HCT116 (cell line): Measurements from ENCODE around the gene FKBP1A. TPM values are rescaled to one million over a fixed set of nuclear protein-coding genes. Genes with fewer than 3 reads are reported as not detected.

Experiments
- ATAC-seq: fragments of 200-7000 bp; cut with Tn5 transposase; 2 replicates; pipeline ENCODE4 v1.9.1; 2020; ENCODE audit warnings: mild to moderate bottlenecking, moderate library complexity
- BruUV-seq: library from RNA; stranded (reverse); fragments of 400-500 nt; replicated peaks from 2 replicates; lab custom pipeline; 2021; lab: Mats Ljungman, UMichigan
- CTCF ChIA-PET: fragments of 300-600 bp; sonication (Branson Sonifier 250); formaldehyde crosslinking; loops from one replicate; lab custom pipeline; 2021; ENCODE audit warnings: antibody characterized with exemption; lab: Charles Lee
- POLR2A ChIA-PET: fragments of 300-600, 350-600 bp; sonication (Branson Sonifier 250); formaldehyde crosslinking; loops from one replicate; lab custom pipeline; 2021; ENCODE audit warnings: antibody characterized with exemption; lab: Charles Lee
- RAD21 ChIA-PET, 2 experiments: fragments of 300-600 bp; sonication (Branson Sonifier 250); formaldehyde crosslinking; loops; one replicate each; lab custom pipeline; 2023; ENCODE audit warnings: low total read pairs in 2 of 2; ENCODE audit not compliant: uncharacterized antibody in 2 of 2, unreplicated experiment in 2 of 2, low non-redundant PET in 1 of 2; lab: Charles Lee
- DNase-seq: peaks from one replicate; pipeline ENCODE4 v3.0.0-alpha.2; 2010; ENCODE audit warnings: low read depth, low spot score
- H2AFZ ChIP-seq: fragments of 200-600 bp; shearing (Covaris generic), sonication (generic); 2 replicates; pipeline ENCODE4 v1.6.1; 2017; ENCODE audit warnings: low read depth, mixed run types, mixed read lengths, antibody characterized with exemption, low read length; ENCODE audit not compliant: poor library complexity, severe bottlenecking
- H3K27ac ChIP-seq: 2 replicates; pipeline ENCODE4 v1.5.1; 2012; ENCODE audit warnings: low read depth, low read length
- H3K27me3 ChIP-seq: fragments of 200-600 bp; sonication (generic); 2 replicates; pipeline ENCODE4 v1.6.1; 2016; ENCODE audit warnings: mixed run types, low read length, mixed read lengths; ENCODE audit not compliant: insufficient read depth
- H3K36me3 ChIP-seq, 2 experiments: fragments of 200-500 bp in 1 of 2; fragments of 200-600 bp in 1 of 2; sonication (Bioruptor generic) in 1 of 2; sonication (generic) in 1 of 2; 2 replicates each; pipeline versions ENCODE4 v1.5.1 to v1.6.1; 2014 to 2016; ENCODE audit warnings: low read length in 2 of 2, inconsistent platforms in 1 of 2, mixed read lengths in 1 of 2, mixed run types in 1 of 2; ENCODE audit not compliant: insufficient read depth in 2 of 2, control insufficient read depth in 1 of 2
- H3K4me1 ChIP-seq, 2 experiments: fragments of 200-600 bp in 1 of 2; sonication (generic) in 1 of 2; 2 replicates each; pipeline versions ENCODE4 v1.5.1 to v1.6.1; 2012 to 2017; ENCODE audit warnings: low read length in 2 of 2, inconsistent platforms in 1 of 2, mild to moderate bottlenecking in 1 of 2, mixed read lengths in 1 of 2, mixed run types in 1 of 2, moderate library complexity in 1 of 2; ENCODE audit not compliant: insufficient read depth in 2 of 2, control insufficient read depth in 1 of 2
- H3K4me2 ChIP-seq: fragments of 200-600 bp; sonication (generic); 2 replicates; pipeline ENCODE4 v1.6.1; 2017; ENCODE audit warnings: mixed run types, low read length, mixed read lengths
- H3K4me3 ChIP-seq, 2 experiments: fragments of 200-600 bp in 1 of 2; sonication (generic) in 1 of 2; replicated peaks in 1 of 2; 2 replicates each; pipeline ENCODE4 v1.5.1; 2011 to 2016; ENCODE audit warnings: low read length in 2 of 2, control low read depth in 1 of 2, low read depth in 1 of 2, mild to moderate bottlenecking in 1 of 2, mixed read lengths in 1 of 2, mixed run types in 1 of 2
- H3K79me2 ChIP-seq: fragments of 200-600 bp; sonication (generic); 2 replicates; pipeline ENCODE4 v1.6.1; 2017; ENCODE audit warnings: mild to moderate bottlenecking, mixed run types, low read length, moderate library complexity, mixed read lengths; ENCODE audit not compliant: insufficient read depth
- H3K9ac ChIP-seq: fragments of 200-600 bp; sonication (generic); 2 replicates; pipeline ENCODE4 v1.6.1; 2016; ENCODE audit warnings: low read length, mixed read lengths
- H3K9me2 ChIP-seq: fragments of 200-600 bp; sonication (generic), shearing (Covaris generic); 2 replicates; pipeline ENCODE4 v1.6.1; 2017; ENCODE audit warnings: mixed run types, mild to moderate bottlenecking, moderate library complexity; ENCODE audit not compliant: insufficient read depth
- H3K9me3 ChIP-seq, 2 experiments: fragments of 200-500 bp in 1 of 2; fragments of 200-600 bp in 1 of 2; sonication (Bioruptor generic) in 1 of 2; sonication (generic) in 1 of 2; 2 replicates each; pipeline ENCODE4 v1.6.1; 2014 to 2017; ENCODE audit warnings: low read length in 2 of 2, mixed read lengths in 2 of 2, inconsistent platforms in 1 of 2, low read depth in 1 of 2, mild to moderate bottlenecking in 1 of 2, mixed run types in 1 of 2, moderate library complexity in 1 of 2; ENCODE audit not compliant: control insufficient read depth in 1 of 2, insufficient read depth in 1 of 2
- H4K20me1 ChIP-seq: fragments of 200-600 bp; sonication (generic), shearing (Covaris generic); 2 replicates; pipeline ENCODE4 v1.6.1; 2017; ENCODE audit warnings: mixed run types, mild to moderate bottlenecking, moderate library complexity; ENCODE audit not compliant: insufficient read depth
- CEBPB ChIP-seq: IDR thresholded peaks from 2 replicates; pipeline ENCODE4 v1.6.1; 2012; ENCODE audit warnings: low read depth
- EGR1 ChIP-seq: IDR thresholded peaks from 2 replicates; pipeline ENCODE4 v1.6.1; 2012; ENCODE audit warnings: low read depth
- ELF1 ChIP-seq: IDR thresholded peaks from 2 replicates; pipeline ENCODE4 v1.6.1; 2012; ENCODE audit warnings: low read depth, borderline replicate concordance
- MAX ChIP-seq: IDR thresholded peaks from 2 replicates; pipeline ENCODE4 v1.6.1; 2012
- REST ChIP-seq: IDR thresholded peaks from 2 replicates; pipeline ENCODE4 v1.6.1; 2012; ENCODE audit warnings: low read depth
- SP1 ChIP-seq: IDR thresholded peaks from 2 replicates; pipeline ENCODE4 v1.6.1; 2012; ENCODE audit warnings: low read depth
- YY1 ChIP-seq: IDR thresholded peaks from 2 replicates; pipeline ENCODE4 v1.6.1; 2011; ENCODE audit warnings: low read length, low read depth, moderate library complexity, mild to moderate bottlenecking; ENCODE audit not compliant: insufficient replicate concordance; ENCODE audit errors: extremely low read depth
- ZBTB33 ChIP-seq: IDR thresholded peaks from 2 replicates; pipeline ENCODE4 v1.6.1; 2011; ENCODE audit warnings: mild to moderate bottlenecking, low read length, moderate library complexity; ENCODE audit not compliant: insufficient replicate concordance; ENCODE audit errors: extremely low read depth
- intact Hi-C: fragments of 100-400 bp; cut with micrococcal nuclease; formaldehyde crosslinking; loops from 2 replicates; pipeline ENCODE4 v1.10.0; 2022
- total RNA-seq: library from RNA; stranded (reverse); gene quantifications from one replicate; pipeline ENCODE4 v1.2.1, GENCODE V29; 2021; ENCODE audit not compliant: unreplicated experiment

Gene FKBP1A
- total RNA-seq, 1 experiment from 2014 or later, result 259 TPM

- no peak for ATAC-seq
- no peak overlapping the region for H3K9ac ChIP-seq
- TF ChIP-seq REST (no peak), YY1 (no peak), SP1 (no peak), ELF1 (no peak), CEBPB (no peak), ZBTB33 (no peak), EGR1 (no peak), MAX (no peak)
- TF ChIP-seq, all 23 proteins: peak for 0
These were observed 22.1 kb upstream of the FKBP1A start for GRCh38 chr20:1414982-1415381.

More at GRCh38 chr20:1414982-1415381, 22.1 kb upstream of the FKBP1A start:
- no peak for DNase-seq
- Histone ChIP-seq H3K4me3 (no peak overlapping the region), H3K9me3 (no peaks in the 10 kb centered on the region), H3K27ac (no peak overlapping the region), H3K36me3 (no peaks in the 10 kb centered on the region), H3K79me2 (no peaks in the 10 kb centered on the region), H3K27me3 (no peaks in the 10 kb centered on the region), H2AFZ (peak overlapping the region; percentile 17), H3K9me2 (no peaks in the 10 kb centered on the region), H3K4me1 (peaks cover 28 to 41% of the 10 kb centered on the region in 2 experiments), H3K4me2 (0 out of 2 replicates have a peak overlapping the region, but pooled peaks have one; percentile 75), H4K20me1 (no peaks in the 10 kb centered on the region)
- BruUV-seq, result no TSS peak
- RAD21 ChIA-PET, result interaction anchor here in 1 of 2 experiments (1.7 kb wide), 1 partner anchor 15 kb away, joined by 5 read pairs; no protein-coding TSS in a partner anchor
- CTCF ChIA-PET, result interaction anchor here (1.0 kb wide), 1 partner anchor 15 kb away, joined by 3 read pairs; no protein-coding TSS in a partner anchor
- intact Hi-C loops, result no loop called here
- POLR2A ChIA-PET, result no interaction called here
